Measurements from ENCODE around the gene NUP42. TPM values are rescaled to one million over a fixed set of nuclear protein-coding genes. Genes with fewer than 3 reads are reported as not detected.

The NUP42 gene
- total RNA-seq, 4 donors from 2014 or later = 27.6 to 47.0 (median 38.3) TPM

DNA sequence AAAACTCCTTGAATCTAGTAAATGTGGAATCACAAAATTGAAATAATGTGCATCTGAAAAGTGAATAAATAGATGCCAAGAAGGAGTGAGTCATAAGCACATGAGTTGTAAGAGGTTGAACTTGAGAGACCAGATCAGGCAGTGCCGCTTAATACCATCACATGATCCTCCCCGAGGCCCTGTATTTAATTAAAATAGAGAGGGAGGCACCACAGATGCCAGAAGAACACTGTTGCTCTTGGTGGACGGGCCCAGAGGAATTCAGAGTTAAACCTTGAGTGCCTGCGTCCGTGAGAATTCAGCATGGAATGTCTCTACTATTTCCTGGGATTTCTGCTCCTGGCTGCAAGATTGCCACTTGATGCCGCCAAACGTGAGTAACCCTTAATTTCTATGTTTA lies 64.7 kb downstream of the NUP42 start, which contains the start of gene GPNMB:
GPNMB (plus strand) TSS at position 221 of the 400 bp plus-strand sequence; CDS start at position 304, 83 bp downstream.
- Histone ChIP-seq H3K4me1 (peaks cover 0 to 2% (median 0%) of the 10 kb centered on the region in 4 donors), H3K27me3 (peaks cover 50% of the 10 kb centered on the region), H3K4me3 (peak within 1 kb of the TSS in 3 of 4 donors; percentile 14 to 42 (median 25)), H3K9me3 (no peaks in the 10 kb centered on the region), H3K36me3 (no peaks in the 10 kb centered on the region), H3K27ac (peak within 1 kb of the TSS; percentile 57 to 76 (median 70))
- intact Hi-C loops (cut with DNase I; ENCODE audit: low total_unique reads) = loop anchor here (10.0 kb wide), 1 partner anchor 62 kb away; the partner anchor contains the start of gene NUP42
- TF ChIP-seq, protein P1, sequence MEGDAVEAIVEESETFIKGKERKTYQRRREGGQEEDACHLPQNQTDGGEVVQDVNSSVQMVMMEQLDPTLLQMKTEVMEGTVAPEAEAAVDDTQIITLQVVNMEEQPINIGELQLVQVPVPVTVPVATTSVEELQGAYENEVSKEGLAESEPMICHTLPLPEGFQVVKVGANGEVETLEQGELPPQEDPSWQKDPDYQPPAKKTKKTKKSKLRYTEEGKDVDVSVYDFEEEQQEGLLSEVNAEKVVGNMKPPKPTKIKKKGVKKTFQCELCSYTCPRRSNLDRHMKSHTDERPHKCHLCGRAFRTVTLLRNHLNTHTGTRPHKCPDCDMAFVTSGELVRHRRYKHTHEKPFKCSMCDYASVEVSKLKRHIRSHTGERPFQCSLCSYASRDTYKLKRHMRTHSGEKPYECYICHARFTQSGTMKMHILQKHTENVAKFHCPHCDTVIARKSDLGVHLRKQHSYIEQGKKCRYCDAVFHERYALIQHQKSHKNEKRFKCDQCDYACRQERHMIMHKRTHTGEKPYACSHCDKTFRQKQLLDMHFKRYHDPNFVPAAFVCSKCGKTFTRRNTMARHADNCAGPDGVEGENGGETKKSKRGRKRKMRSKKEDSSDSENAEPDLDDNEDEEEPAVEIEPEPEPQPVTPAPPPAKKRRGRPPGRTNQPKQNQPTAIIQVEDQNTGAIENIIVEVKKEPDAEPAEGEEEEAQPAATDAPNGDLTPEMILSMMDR (IDR thresholded peaks at IDR 0.05) = no peak
- peak; percentile 58 for TF ChIP-seq POLR2A (IDR thresholded peaks at IDR 0.05)
- TF ChIP-seq POLR2AphosphoS5 (IDR thresholded peaks at IDR 0.05) = peak in 1 of 3 donors; percentile 21
- TF ChIP-seq EP300 (IDR thresholded peaks at IDR 0.05; ENCODE audit: low read depth) = no peak
- in situ Hi-C loops (cut with MboI; ENCODE audit: low pct_ligation_motif_present in 1 of 4, low pct_unique_long_range_greater_than_20kb in 1 of 4, low sequenced_read_pairs in 3 of 4) = no loop called here
- 46 to 93% methylated on average over 2 to 7 of the region's 7 CpGs for WGBS, 2 donors (ENCODE audit: low coverage in 1 of 2)
- DNase-seq = peak; percentile 17

DNA sequence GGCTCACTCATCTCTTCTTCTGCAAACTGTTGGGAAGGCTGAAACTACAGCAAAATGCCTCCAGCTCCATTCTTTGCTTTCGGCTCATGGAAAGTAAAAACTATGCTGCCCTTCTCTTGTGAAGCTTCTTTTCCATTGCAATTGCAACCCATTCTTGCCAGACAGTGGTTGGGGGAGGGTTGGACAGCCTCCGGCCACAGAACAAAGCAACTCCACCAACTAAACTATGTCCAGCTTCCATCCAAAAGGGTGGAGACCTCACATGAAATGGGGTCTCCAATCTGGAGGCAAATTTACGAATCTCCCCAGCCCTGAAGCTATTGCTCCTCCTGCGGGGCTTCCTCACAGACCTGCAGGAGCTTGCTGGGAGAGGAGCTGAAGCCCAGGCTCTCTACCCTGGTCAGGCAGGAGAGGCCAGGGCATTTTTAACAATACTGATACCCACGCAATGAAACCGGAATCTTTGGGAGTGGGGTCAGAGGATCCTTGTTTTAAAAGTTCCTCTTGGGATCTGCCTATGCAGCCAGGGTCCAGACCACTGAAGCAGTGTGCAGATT lies 65.3 kb downstream of the NUP42 start:
- peak overlapping the region in 3 of 4 donors; percentile 14 to 42 (median 25) for H3K4me3 ChIP-seq
- H3K9me3 ChIP-seq = no peaks in the 10 kb centered on the region
- intact Hi-C loops (cut with DNase I; ENCODE audit: low total_unique reads) = loop anchor here (10.0 kb wide), 1 partner anchor 62 kb away; the partner anchor contains the start of gene NUP42
- no peak for DNase-seq
- in situ Hi-C loops (cut with MboI; ENCODE audit: low pct_ligation_motif_present in 1 of 4, low pct_unique_long_range_greater_than_20kb in 1 of 4, low sequenced_read_pairs in 3 of 4) = no loop called here
- H3K36me3 ChIP-seq = no peaks in the 10 kb centered on the region
- peaks cover 0 to 2% (median 0%) of the 10 kb centered on the region in 4 donors for H3K4me1 ChIP-seq
- H3K27me3 ChIP-seq = peaks cover 54% of the 10 kb centered on the region
- WGBS, 2 donors (ENCODE audit: low coverage in 1 of 2) = 82% methylated on average over 6 of the region's 6 CpGs; no CpG with 5 or more reads in 1 of the 2 donors
- H3K27ac ChIP-seq = peak overlapping the region; percentile 57 to 76 (median 70)
- TF ChIP-seq POLR2AphosphoS5 (IDR thresholded peaks at IDR 0.05) = no peak
- TF ChIP-seq, protein P1 (IDR thresholded peaks at IDR 0.05) = no peak

DNA sequence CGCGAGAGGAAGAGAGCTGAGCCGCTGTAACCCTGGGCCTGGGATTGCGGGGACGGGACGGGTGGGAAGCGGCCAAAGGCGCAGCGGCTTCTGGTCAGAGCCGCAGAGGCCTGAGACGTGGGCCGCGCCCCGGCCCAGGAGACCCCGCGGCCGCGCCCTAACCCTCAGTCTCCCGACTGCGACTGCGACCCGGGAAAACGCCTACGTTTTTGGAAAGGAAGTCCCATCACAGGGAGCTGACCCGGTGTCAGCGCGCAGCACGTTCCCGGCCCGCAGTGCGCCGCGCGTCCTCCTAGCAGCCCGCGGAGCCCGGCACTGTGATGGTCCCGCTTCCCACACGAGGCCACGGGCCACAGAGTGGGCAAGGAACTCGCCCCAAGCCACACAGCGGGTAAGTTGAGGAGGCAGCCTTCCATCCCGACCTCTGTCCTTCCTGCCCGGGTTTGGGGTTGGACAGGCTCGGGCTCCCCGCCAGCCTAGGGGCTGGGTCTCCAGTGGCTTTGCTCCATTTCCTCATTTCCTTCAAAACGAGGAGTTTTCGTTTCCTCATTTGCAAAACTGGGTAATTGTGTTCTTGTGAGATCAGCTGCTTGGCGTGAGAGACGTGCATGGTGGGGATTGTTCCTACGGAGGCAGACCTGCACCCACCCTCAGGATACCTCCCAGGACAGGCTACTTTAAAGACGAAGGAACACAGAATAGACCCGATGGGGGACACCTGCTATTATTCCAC lies 65.9 kb downstream of the NUP42 start:
- peak; percentile 21 for DNase-seq
- WGBS, 2 donors (ENCODE audit: low coverage in 1 of 2) = 20% methylated on average over 41 of the region's 53 CpGs; no CpG with 5 or more reads in 1 of the 2 donors
- Histone ChIP-seq H3K36me3 (no peaks in the 10 kb centered on the region), H3K4me3 (peak overlapping the region in 3 of 4 donors; percentile 14 to 42 (median 25)), H3K4me1 (peaks cover 0 to 2% (median 0%) of the 10 kb centered on the region in 4 donors), H3K27ac (peak overlapping the region; percentile 57 to 76 (median 70)), H3K27me3 (peaks cover 59% of the 10 kb centered on the region), H3K9me3 (no peaks in the 10 kb centered on the region)
- TF ChIP-seq EP300 (IDR thresholded peaks at IDR 0.05; ENCODE audit: low read depth) (no peak), POLR2A (IDR thresholded peaks at IDR 0.05) (peak; percentile 18), POLR2AphosphoS5 (IDR thresholded peaks at IDR 0.05) (peak in 1 of 3 donors; percentile 16)
- intact Hi-C loops (cut with DNase I; ENCODE audit: low total_unique reads) (loop anchor here (10.0 kb wide), 1 partner anchor 63 kb away; the partner anchor contains the start of gene NUP42), in situ Hi-C loops (cut with MboI; ENCODE audit: low pct_ligation_motif_present in 1 of 4, low pct_unique_long_range_greater_than_20kb in 1 of 4, low sequenced_read_pairs in 3 of 4) (no loop called here)

DNA sequence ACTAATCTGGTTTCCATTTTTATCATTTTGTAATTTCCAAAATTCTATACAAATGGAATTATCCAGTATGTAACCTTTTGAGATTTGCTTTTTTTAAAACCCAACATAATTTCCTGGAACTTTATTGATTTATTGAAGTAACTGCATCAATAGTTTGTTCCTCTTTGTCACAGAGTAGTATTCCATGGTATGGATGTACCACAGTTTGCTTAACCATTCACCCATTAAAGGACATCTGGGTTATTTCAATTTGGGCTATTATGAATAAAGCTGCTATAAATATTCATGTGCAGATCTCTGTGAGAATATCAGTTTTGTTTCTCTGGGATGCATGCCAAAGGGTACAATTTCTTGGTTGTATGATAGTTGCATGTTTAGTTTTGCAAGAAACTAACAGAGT lies 67.6 kb downstream of the NUP42 start:
- intact Hi-C loops (cut with DNase I; ENCODE audit: low total_unique reads) (loop anchor here (10.0 kb wide), 1 partner anchor 65 kb away; the partner anchor contains the start of gene NUP42), in situ Hi-C loops (cut with MboI; ENCODE audit: low pct_ligation_motif_present in 1 of 4, low pct_unique_long_range_greater_than_20kb in 1 of 4, low sequenced_read_pairs in 3 of 4) (no loop called here)
- DNase-seq = no peak
- H3K4me3 ChIP-seq = no peak overlapping the region
- H3K36me3 ChIP-seq = no peaks in the 10 kb centered on the region
- no peak overlapping the region for H3K27ac ChIP-seq
- H3K27me3 ChIP-seq = peaks cover 60% of the 10 kb centered on the region
- no peaks in the 10 kb centered on the region for H3K9me3 ChIP-seq
- no peaks in the 10 kb centered on the region for H3K4me1 ChIP-seq
- TF ChIP-seq EP300 (IDR thresholded peaks at IDR 0.05; ENCODE audit: low read depth) = no peak
- no peak for TF ChIP-seq POLR2A (IDR thresholded peaks at IDR 0.05)
- TF ChIP-seq POLR2AphosphoS5 (IDR thresholded peaks at IDR 0.05) = no peak
- TF ChIP-seq, protein P1 (IDR thresholded peaks at IDR 0.05) = no peak

Other genes with a start within 250 kb of the NUP42 start
- 10 to 100 TPM in 1 of 4 donors, 1 to 10 TPM in 3; 3.7 to 19.8 (median 8.5) TPM for gene HYCC1, start 167.9 kb upstream of the NUP42 start, total RNA-seq
- gene KLHL7, start 76.3 kb upstream of the NUP42 start, total RNA-seq = 10 to 100 TPM in 3 of 4 donors, 1 to 10 TPM in 1; 9.2 to 27.4 (median 25.3) TPM
- 10 to 100 TPM in 3 of 4 donors, 1 to 10 TPM in 1; 8.0 to 36.5 (median 27.1) TPM for gene GPNMB, start 64.7 kb downstream of the NUP42 start, total RNA-seq
- 100 to 1,000 TPM in 1 of 4 donors, 10 to 100 TPM in 2, not detected in 1; 26.2 to 165 (median 50.1) TPM for gene MALSU1, start 117.3 kb downstream of the NUP42 start, total RNA-seq